ENCODE data around the gene TM2D1. TPM values are rescaled to one million over a fixed set of nuclear protein-coding genes. Genes with fewer than 3 reads are reported as not detected.

Gene TM2D1
- total and polyA plus RNA-seq, 4 donors, result 13.7 to 33.4 (median 25.7) TPM

- H3K4me1 ChIP-seq (ENCODE audit: control insufficient read depth in 4 of 4, insufficient read depth in 4 of 4, low read length in 3 of 4), result no peaks in the 10 kb centered on the region
- no peak for TF ChIP-seq REST (IDR thresholded peaks at IDR 0.05)
- no peak overlapping the region for H3K9ac ChIP-seq (ENCODE audit: low read depth in 1 of 2, low read length in 2 of 2)
- no peak for DNase-seq (ENCODE audit: low spot score)
- no peaks in the 10 kb centered on the region for H3K36me3 ChIP-seq (ENCODE audit: control insufficient read depth in 4 of 4, insufficient read depth in 3 of 4, low read depth in 1 of 4, low read length in 3 of 4)
- 80% methylated on average over 3 of the region's 3 CpGs for WGBS
- H3K9me3 ChIP-seq (ENCODE audit: control insufficient read depth in 4 of 4, low read length in 3 of 4), result no peaks in the 10 kb centered on the region
- peak overlapping the region in 1 of 2 donors; percentile 1 for H3K27ac ChIP-seq (ENCODE audit: low read depth in 1 of 2, low read length in 2 of 2)
- no peaks in the 10 kb centered on the region for H3K27me3 ChIP-seq (ENCODE audit: control insufficient read depth in 4 of 4, insufficient read depth in 4 of 4, low read length in 3 of 4)
- H3K4me3 ChIP-seq (ENCODE audit: low read depth in 1 of 3, low read length in 3 of 3), result no peak overlapping the region
These were observed 85.9 kb downstream of the TM2D1 start for GRCh38 chr1:61638911-61639605.

DNA sequence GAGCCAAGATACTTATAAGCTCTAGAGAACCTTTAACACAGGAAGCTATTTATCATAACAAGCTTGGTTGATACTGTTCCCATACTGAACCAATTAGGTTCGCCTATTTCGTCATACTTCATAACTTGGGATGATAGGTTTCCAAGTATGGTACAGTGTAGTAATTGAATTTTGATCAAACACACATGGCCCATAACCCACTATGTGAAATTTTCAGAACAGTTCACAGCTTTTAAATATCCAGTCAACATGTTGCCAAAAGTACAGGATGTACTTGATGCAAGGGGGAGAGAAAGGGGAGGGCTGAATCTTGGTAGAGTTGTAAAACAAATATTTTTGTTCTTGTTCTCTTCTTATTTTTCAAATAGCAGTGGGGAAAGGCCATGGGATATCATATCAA is 86.6 kb downstream of the TM2D1 start:
- Histone ChIP-seq H3K4me3 (ENCODE audit: low read depth in 1 of 3, low read length in 3 of 3) (no peak overlapping the region), H3K27me3 (ENCODE audit: control insufficient read depth in 4 of 4, insufficient read depth in 4 of 4, low read length in 3 of 4) (no peaks in the 10 kb centered on the region), H3K9ac (ENCODE audit: low read depth in 1 of 2, low read length in 2 of 2) (no peak overlapping the region), H3K9me3 (ENCODE audit: control insufficient read depth in 4 of 4, low read length in 3 of 4) (no peaks in the 10 kb centered on the region), H3K4me1 (ENCODE audit: control insufficient read depth in 4 of 4, insufficient read depth in 4 of 4, low read length in 3 of 4) (no peaks in the 10 kb centered on the region), H3K27ac (ENCODE audit: low read depth in 1 of 2, low read length in 2 of 2) (no peak overlapping the region), H3K36me3 (ENCODE audit: control insufficient read depth in 4 of 4, insufficient read depth in 3 of 4, low read depth in 1 of 4, low read length in 3 of 4) (no peaks in the 10 kb centered on the region)
- TF ChIP-seq REST (IDR thresholded peaks at IDR 0.05), result no peak
- TF ChIP-seq FOXA2 (IDR thresholded peaks at IDR 0.05), result no peak
- TF ChIP-seq HNF4G (IDR thresholded peaks at IDR 0.05), result no peak
- peak; percentile 52 for TF ChIP-seq RXRA (IDR thresholded peaks at IDR 0.05)
- no peak for TF ChIP-seq YY1 (IDR thresholded peaks at IDR 0.05)
- peak; percentile 8 to 20 for TF ChIP-seq RAD21 (IDR thresholded peaks at IDR 0.05)
- peak; percentile 71 for TF ChIP-seq SP1 (IDR thresholded peaks at IDR 0.05)
- TF ChIP-seq, protein P1, sequence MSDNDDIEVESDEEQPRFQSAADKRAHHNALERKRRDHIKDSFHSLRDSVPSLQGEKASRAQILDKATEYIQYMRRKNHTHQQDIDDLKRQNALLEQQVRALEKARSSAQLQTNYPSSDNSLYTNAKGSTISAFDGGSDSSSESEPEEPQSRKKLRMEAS (IDR thresholded peaks at IDR 0.05), result peak; percentile 16
- TF ChIP-seq EGR1 (IDR thresholded peaks at IDR 0.05; ENCODE audit: low read depth in 2 of 2), result no peak
- TF ChIP-seq TAF1 (conservative IDR thresholded peaks at IDR 0.05), result no peak
- TF ChIP-seq HNF4A (conservative IDR thresholded peaks at IDR 0.05), result no peak
- TF ChIP-seq FOXA1 (IDR thresholded peaks at IDR 0.05), result no peak
- TF ChIP-seq NR2F2 (IDR thresholded peaks at IDR 0.05), result peak; percentile 90
- 84% methylated on average over 2 of the region's 2 CpGs for WGBS
- no peak for DNase-seq (ENCODE audit: low spot score)

All from liver (tissue), 9 donors.